HFF-Myc (cell line): ENCODE measurements around the gene VCX3B.
"Not testable (repeated sequence)": the region's sequence is repeated elsewhere in the genome, so short reads cannot be mapped to it uniquely, and the experiment has no call there.

ENCODE experiments used
- DNase-seq: peaks from one replicate; pipeline ENCODE4 v3.0.0-alpha.2; 2011; ENCODE audit warnings: low read depth; ENCODE audit errors: extremely low read depth
- H3K4me3 ChIP-seq: replicated peaks from 2 replicates; pipeline ENCODE4 v1.5.1; 2011; ENCODE audit warnings: low read depth, mild to moderate bottlenecking, control low read depth, low read length
- CTCF ChIP-seq: IDR thresholded peaks from 2 replicates; pipeline ENCODE4 v1.5.1; 2012; ENCODE audit warnings: mild to moderate bottlenecking, low read depth, low read length, control low read depth; ENCODE audit errors: missing control alignments

Gene VCX3B

GRCh38 chrX:8447368-8447767 lies 17.3 kb upstream of the VCX3B start:
- DNase-seq, result no peak
- no peak overlapping the region for H3K4me3 ChIP-seq
- no peak for TF ChIP-seq CTCF

GRCh38 chrX:8452343-8452742 lies 12.3 kb upstream of the VCX3B start:
- not testable (repeated sequence) for DNase-seq, H3K4me3 ChIP-seq

- no peak overlapping the region for H3K4me3 ChIP-seq
- TF ChIP-seq CTCF, result no peak
- DNase-seq, result no peak
Observed at GRCh38 chrX:8453611-8454010, 11.0 kb upstream of the VCX3B start.

- H3K4me3 ChIP-seq, result no peak overlapping the region
- no peak for TF ChIP-seq CTCF
- DNase-seq, result no peak
Observed at GRCh38 chrX:8455557-8455956, 9.1 kb upstream of the VCX3B start.

- DNase-seq, result no peak
- no peak for TF ChIP-seq CTCF
- H3K4me3 ChIP-seq, result no peak overlapping the region
Observed at GRCh38 chrX:8462488-8462887, 2.1 kb upstream of the VCX3B start.

GRCh38 chrX:8484360-8484949 lies 19.8 kb downstream of the VCX3B start:
- H3K4me3 ChIP-seq, result no peak overlapping the region
- DNase-seq, result no peak
- no peak for TF ChIP-seq CTCF

GRCh38 chrX:8495036-8495435 lies 30.4 kb downstream of the VCX3B start:
- not testable (repeated sequence) for DNase-seq, H3K4me3 ChIP-seq

- no peak for TF ChIP-seq CTCF
- DNase-seq, result no peak
- no peak overlapping the region for H3K4me3 ChIP-seq
Observed at GRCh38 chrX:8500203-8500602, 35.6 kb downstream of the VCX3B start.

GRCh38 chrX:8502101-8502500 lies 37.5 kb downstream of the VCX3B start:
- not testable (repeated sequence) for DNase-seq, H3K4me3 ChIP-seq
